HG02970 (cell line): Measurements from ENCODE around the gene OR52E5.

Source experiments
- ATAC-seq: cut with Tn5 transposase; IDR thresholded peaks from one replicate; pipeline ENCODE4 v1.9.1; 2021; ENCODE audit warnings: mild to moderate bottlenecking, moderate library complexity, moderate number of reproducible peaks; ENCODE audit not compliant: unreplicated experiment, low FRiP score

Gene OR52E5

GRCh38 chr11:5932671-5933070 is 39.7 kb downstream of the OR52E5 start:
- no peak for ATAC-seq

- no peak for ATAC-seq
Measured at GRCh38 chr11:5933116-5933515, 40.1 kb downstream of the OR52E5 start.

- ATAC-seq = no peak
Measured at GRCh38 chr11:5937868-5938602, 45.0 kb downstream of the OR52E5 start.

GRCh38 chr11:5938603-5938965 is 45.6 kb downstream of the OR52E5 start:
- no peak for ATAC-seq

GRCh38 chr11:5940748-5941147 is 47.7 kb downstream of the OR52E5 start:
- no peak for ATAC-seq

GRCh38 chr11:5941951-5942350 is 48.9 kb downstream of the OR52E5 start, which contains the start of gene OR56A3:
Gene OR56A3, plus strand, starts transcription at chr11:5942251. Its CDS starts 5,096 bp downstream, at chr11:5947347.
- no peak for ATAC-seq
